HG02798 (cell line): Measurements from ENCODE around the gene AIG1.
"Not testable (repeated sequence)": the region's sequence is repeated elsewhere in the genome, so short reads cannot be mapped to it uniquely, and the experiment has no call there.

Experiments
- ATAC-seq: cut with Tn5 transposase; IDR thresholded peaks from one replicate; pipeline ENCODE4 v1.9.1; 2021; ENCODE audit warnings: mild to moderate bottlenecking; ENCODE audit not compliant: unreplicated experiment, poor library complexity

The AIG1 gene

GRCh38 chr6:143218233-143218632 is 157.5 kb downstream of the AIG1 start:
- no peak for ATAC-seq

GRCh38 chr6:143221698-143222097 is 161.0 kb downstream of the AIG1 start:
- no peak for ATAC-seq

GRCh38 chr6:143222310-143222709 is 161.6 kb downstream of the AIG1 start:
- ATAC-seq = no peak

- no peak for ATAC-seq
Observed at GRCh38 chr6:143222801-143223231, 162.1 kb downstream of the AIG1 start.

- no peak for ATAC-seq
Observed at GRCh38 chr6:143223895-143224294, 163.2 kb downstream of the AIG1 start.

GRCh38 chr6:143224516-143224915 is 163.8 kb downstream of the AIG1 start:
- no peak for ATAC-seq

- ATAC-seq = no peak
Observed at GRCh38 chr6:143225929-143226328, 165.2 kb downstream of the AIG1 start.

GRCh38 chr6:143227675-143228074 is 167.0 kb downstream of the AIG1 start:
- no peak for ATAC-seq

GRCh38 chr6:143229400-143229799 is 168.7 kb downstream of the AIG1 start:
- ATAC-seq = no peak

- ATAC-seq = peak; percentile 57
Observed at GRCh38 chr6:143232849-143233248, 172.2 kb downstream of the AIG1 start.

- ATAC-seq = no peak
Observed at GRCh38 chr6:143233554-143234285, 173.0 kb downstream of the AIG1 start.

- ATAC-seq = no peak
Observed at GRCh38 chr6:143234734-143235133, 174.0 kb downstream of the AIG1 start.

GRCh38 chr6:143236151-143236798 is 175.6 kb downstream of the AIG1 start:
- no peak for ATAC-seq

- no peak for ATAC-seq
Observed at GRCh38 chr6:143238306-143238705, 177.6 kb downstream of the AIG1 start.

- no peak for ATAC-seq
Observed at GRCh38 chr6:143241111-143241510, 180.4 kb downstream of the AIG1 start.

- no peak for ATAC-seq
Observed at GRCh38 chr6:143241911-143242310, 181.2 kb downstream of the AIG1 start.

GRCh38 chr6:143243786-143244185 is 183.1 kb downstream of the AIG1 start:
- no peak for ATAC-seq

GRCh38 chr6:143245656-143246055 is 185.0 kb downstream of the AIG1 start:
- ATAC-seq = no peak

GRCh38 chr6:143246166-143246775 is 185.6 kb downstream of the AIG1 start:
- ATAC-seq = not testable (repeated sequence)

GRCh38 chr6:143247586-143247985 is 186.9 kb downstream of the AIG1 start:
- ATAC-seq = no peak

GRCh38 chr6:143248359-143248758 is 187.7 kb downstream of the AIG1 start:
- no peak for ATAC-seq
